Lung (tissue), 12 donors: Measurements from ENCODE around the gene P2RY6. TPM values are rescaled to one million over a fixed set of nuclear protein-coding genes. Genes with fewer than 3 reads are reported as not detected.

Experiments used
- ATAC-seq: fragments of 200-7000 bp; cut with Tn5 transposase; one replicate; pipeline ENCODE4 v1.9.1; 2020; ENCODE audit warnings: moderate number of reproducible peaks; ENCODE audit not compliant: insufficient read depth, low FRiP score
- DNase-seq, 3 donors: peaks; one replicate each; pipeline ENCODE4 v3.0.0-alpha.2; 2013 to 2017
- H3K27ac ChIP-seq, 2 donors: one replicate each; pipeline ENCODE4 v1.5.1; 2013; ENCODE audit warnings: mild to moderate bottlenecking in 2 of 2, moderate library complexity in 2 of 2, control low read depth in 1 of 2, inconsistent platforms in 1 of 2, low read depth in 1 of 2, low read length in 1 of 2
- H3K27me3 ChIP-seq, 3 donors: one replicate each; pipeline ENCODE4 v1.5.1; 2013; ENCODE audit warnings: low read length in 2 of 3; ENCODE audit not compliant: control insufficient read depth in 3 of 3, insufficient read depth in 3 of 3
- H3K36me3 ChIP-seq, 4 donors: one replicate each; pipeline ENCODE4 v1.5.1; 2013; ENCODE audit warnings: low read length in 4 of 4, mild to moderate bottlenecking in 1 of 4, moderate library complexity in 1 of 4; ENCODE audit not compliant: control insufficient read depth in 4 of 4, insufficient read depth in 4 of 4
- H3K4me1 ChIP-seq, 5 donors: one replicate each; pipeline ENCODE4 v1.5.1; 2013; ENCODE audit warnings: low read length in 5 of 5, mild to moderate bottlenecking in 2 of 5, moderate library complexity in 1 of 5; ENCODE audit not compliant: control insufficient read depth in 5 of 5, insufficient read depth in 5 of 5
- H3K4me3 ChIP-seq: one replicate; pipeline ENCODE4 v1.5.1; 2013; ENCODE audit warnings: mild to moderate bottlenecking, control low read depth, moderate library complexity
- H3K9ac ChIP-seq, 2 donors: one replicate each; pipeline ENCODE4 v1.5.1; 2013; ENCODE audit warnings: low read length in 2 of 2, control low read depth in 1 of 2; ENCODE audit not compliant: insufficient read depth in 1 of 2
- H3K9me3 ChIP-seq, 4 donors: one replicate each; pipeline ENCODE4 v1.5.1; 2013; ENCODE audit warnings: low read length in 3 of 4, mild to moderate bottlenecking in 1 of 4, moderate library complexity in 1 of 4; ENCODE audit not compliant: control insufficient read depth in 4 of 4, insufficient read depth in 3 of 4
- WGBS, 2 donors: extraction: QIAGEN DNeasy Blood & Tissue Kit; methylation state at CpG; one replicate each; pipeline ENCODE4 v1.1.7; 2013; 5-methylcytosine and 5-hydroxymethylcytosine counted together
- polyA plus RNA-seq, 2 donors: library from polyadenylated mRNA; stranded (reverse); fragments of 200-250 nt; gene quantifications; one replicate each; pipeline ENCODE4 v1.2.1, GENCODE V29; 2013
- total RNA-seq, 2 donors: library from RNA; depleted of rRNA in 1 of 2; stranded (reverse); fragments of >200 nt in 1 of 2; gene quantifications; one replicate each; pipeline ENCODE4 v1.2.1, GENCODE V29; 2014 to 2021
- TF ChIP-seq, protein P1 (sequence below): IDR thresholded peaks from 2 replicates; pipeline ENCODE4 v1.5.1; 2012; ENCODE audit warnings: mild to moderate bottlenecking; ENCODE audit errors: control extremely low read depth, extremely low read depth
- donor health status: control.
- donor health status: control.
- donor health status: Bipolar disorder and iron deficiency.
- donor health status: healthy.
- donor health status: DM: yes; HTN: yes; CAD: no.

The P2RY6 gene
- total and polyA plus RNA-seq, 4 donors = 3.0 to 13.0 (median 3.6) TPM

DNA sequence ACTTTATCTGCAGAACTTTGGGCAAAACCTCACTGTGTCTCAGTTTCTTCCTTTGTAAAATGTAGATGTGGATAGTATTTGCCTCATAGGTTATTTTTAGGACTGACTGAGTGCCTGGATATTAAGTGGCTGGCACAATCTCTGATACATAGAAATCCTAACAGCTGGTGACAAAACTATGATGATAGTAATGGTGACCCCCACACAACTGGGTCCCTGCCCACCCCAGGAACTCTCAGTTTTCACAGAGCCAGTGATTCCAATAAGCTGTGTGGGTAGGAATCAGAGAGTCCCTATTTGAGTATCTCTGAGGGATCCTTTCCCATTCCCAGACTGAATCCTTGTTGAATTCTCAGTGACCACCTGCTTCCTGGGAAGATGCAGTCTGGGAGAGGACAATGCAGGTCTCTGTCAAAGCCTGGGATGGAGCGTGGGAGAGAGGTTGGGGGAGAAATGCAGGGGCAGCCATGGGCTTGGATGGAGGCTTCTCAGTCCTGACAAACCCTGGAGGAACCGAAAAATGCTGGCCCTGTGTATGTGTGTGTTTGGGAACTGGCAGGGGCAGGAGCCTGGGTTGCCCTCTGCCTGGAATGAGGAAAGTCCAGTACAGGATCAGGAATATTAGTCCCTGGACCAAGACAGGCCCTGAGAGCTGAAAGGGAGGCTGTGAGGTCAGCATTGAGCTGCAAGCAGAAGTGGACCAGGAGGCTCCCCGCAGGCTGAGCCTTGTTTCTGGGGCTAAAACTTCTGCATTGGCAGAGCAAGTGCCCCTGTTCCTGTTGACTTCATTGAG is 6.1 kb upstream of the P2RY6 start:
- Histone ChIP-seq H3K9me3 (no peaks in the 10 kb centered on the region), H3K9ac (no peak overlapping the region), H3K4me3 (no peak overlapping the region), H3K36me3 (no peaks in the 10 kb centered on the region), H3K27me3 (peaks cover 0 to 6% (median 5%) of the 10 kb centered on the region in 3 donors), H3K4me1 (peaks cover 0 to 17% (median 0%) of the 10 kb centered on the region in 5 donors), H3K27ac (no peak overlapping the region)
- DNase-seq (no peak), ATAC-seq (no peak)
- WGBS, 2 donors = 84 to 87% methylated on average over 3 of the region's 3 CpGs
- TF ChIP-seq, protein P1, sequence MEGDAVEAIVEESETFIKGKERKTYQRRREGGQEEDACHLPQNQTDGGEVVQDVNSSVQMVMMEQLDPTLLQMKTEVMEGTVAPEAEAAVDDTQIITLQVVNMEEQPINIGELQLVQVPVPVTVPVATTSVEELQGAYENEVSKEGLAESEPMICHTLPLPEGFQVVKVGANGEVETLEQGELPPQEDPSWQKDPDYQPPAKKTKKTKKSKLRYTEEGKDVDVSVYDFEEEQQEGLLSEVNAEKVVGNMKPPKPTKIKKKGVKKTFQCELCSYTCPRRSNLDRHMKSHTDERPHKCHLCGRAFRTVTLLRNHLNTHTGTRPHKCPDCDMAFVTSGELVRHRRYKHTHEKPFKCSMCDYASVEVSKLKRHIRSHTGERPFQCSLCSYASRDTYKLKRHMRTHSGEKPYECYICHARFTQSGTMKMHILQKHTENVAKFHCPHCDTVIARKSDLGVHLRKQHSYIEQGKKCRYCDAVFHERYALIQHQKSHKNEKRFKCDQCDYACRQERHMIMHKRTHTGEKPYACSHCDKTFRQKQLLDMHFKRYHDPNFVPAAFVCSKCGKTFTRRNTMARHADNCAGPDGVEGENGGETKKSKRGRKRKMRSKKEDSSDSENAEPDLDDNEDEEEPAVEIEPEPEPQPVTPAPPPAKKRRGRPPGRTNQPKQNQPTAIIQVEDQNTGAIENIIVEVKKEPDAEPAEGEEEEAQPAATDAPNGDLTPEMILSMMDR = no peak

DNA sequence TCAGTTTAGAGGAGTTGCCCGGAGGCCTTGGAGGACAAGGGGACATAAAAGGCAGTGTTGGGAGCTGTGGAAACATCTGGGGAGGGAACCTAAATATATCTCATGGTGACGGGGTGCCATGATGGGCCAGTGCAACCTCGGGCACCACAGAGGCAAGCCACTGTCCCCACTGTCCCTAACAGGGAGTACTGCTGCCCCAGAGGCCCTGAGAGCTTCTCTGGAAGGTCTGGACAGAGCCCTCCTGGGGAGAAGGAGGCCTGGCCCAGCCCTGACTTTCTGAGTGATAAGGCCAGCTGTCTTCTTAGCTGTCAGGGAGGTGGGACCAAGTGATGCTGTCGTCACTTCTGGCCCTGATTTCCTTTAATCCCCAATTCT is 5.5 kb upstream of the P2RY6 start:
- Histone ChIP-seq H3K36me3 (no peaks in the 10 kb centered on the region), H3K4me1 (peaks cover 0 to 17% (median 0%) of the 10 kb centered on the region in 5 donors), H3K9me3 (no peaks in the 10 kb centered on the region), H3K27me3 (peaks cover 0 to 6% (median 5%) of the 10 kb centered on the region in 3 donors), H3K4me3 (no peak overlapping the region), H3K9ac (no peak overlapping the region), H3K27ac (no peak overlapping the region)
- DNase-seq = no peak
- TF ChIP-seq, protein P1 = no peak
- ATAC-seq = no peak
- WGBS, 2 donors = 84 to 87% methylated on average over 4 of the region's 4 CpGs

DNA sequence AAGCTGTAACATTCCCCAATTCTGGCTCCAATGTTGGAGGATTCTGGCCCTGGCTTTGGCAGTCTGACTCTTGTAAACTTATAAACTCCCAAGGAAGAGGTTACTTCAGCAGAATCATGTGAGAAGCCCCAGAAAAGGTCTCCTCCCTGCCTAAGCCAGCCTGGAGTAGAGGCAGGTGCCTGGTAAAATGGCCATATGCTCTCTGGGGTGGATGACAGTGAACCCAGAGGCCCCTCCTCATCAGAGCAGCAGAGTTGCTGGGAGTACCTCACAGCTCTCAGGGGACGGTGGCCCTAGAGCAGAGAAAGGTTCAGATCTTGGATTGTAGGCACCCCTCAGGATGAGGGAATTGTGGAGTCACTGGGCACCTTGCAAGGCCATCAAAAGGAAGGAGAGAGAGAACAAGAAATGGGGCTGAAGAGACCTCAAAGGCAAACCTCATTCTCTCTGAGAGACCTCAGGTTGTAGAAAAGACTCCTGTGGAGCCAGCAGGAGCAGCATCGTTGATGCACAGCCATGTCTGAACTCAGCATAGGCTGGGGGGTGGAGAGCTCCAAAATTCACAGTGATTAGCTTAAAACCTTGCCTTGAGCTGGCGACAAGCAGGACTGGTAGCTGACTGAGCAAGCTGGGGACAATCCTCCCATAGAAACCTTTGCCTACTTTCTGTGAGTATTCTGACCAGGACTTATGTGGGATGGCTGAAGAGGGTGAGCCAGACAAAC is 4.9 kb upstream of the P2RY6 start:
- H3K27me3 ChIP-seq = peaks cover 0 to 6% (median 3%) of the 10 kb centered on the region in 3 donors
- TF ChIP-seq, protein P1 = no peak
- 80 to 88% methylated on average over 3 of the region's 3 CpGs for WGBS, 2 donors
- no peak overlapping the region for H3K4me3 ChIP-seq
- DNase-seq = no peak
- no peak overlapping the region for H3K27ac ChIP-seq
- no peak overlapping the region for H3K9ac ChIP-seq
- peaks cover 0 to 17% (median 0%) of the 10 kb centered on the region in 5 donors for H3K4me1 ChIP-seq
- H3K36me3 ChIP-seq = no peaks in the 10 kb centered on the region
- no peak for ATAC-seq
- H3K9me3 ChIP-seq = no peaks in the 10 kb centered on the region
